Measurements from ENCODE around the gene SLC35G3.
A peak's percentile ranks its signal among the peaks of the same experiment; 100 is the strongest.

DNA sequence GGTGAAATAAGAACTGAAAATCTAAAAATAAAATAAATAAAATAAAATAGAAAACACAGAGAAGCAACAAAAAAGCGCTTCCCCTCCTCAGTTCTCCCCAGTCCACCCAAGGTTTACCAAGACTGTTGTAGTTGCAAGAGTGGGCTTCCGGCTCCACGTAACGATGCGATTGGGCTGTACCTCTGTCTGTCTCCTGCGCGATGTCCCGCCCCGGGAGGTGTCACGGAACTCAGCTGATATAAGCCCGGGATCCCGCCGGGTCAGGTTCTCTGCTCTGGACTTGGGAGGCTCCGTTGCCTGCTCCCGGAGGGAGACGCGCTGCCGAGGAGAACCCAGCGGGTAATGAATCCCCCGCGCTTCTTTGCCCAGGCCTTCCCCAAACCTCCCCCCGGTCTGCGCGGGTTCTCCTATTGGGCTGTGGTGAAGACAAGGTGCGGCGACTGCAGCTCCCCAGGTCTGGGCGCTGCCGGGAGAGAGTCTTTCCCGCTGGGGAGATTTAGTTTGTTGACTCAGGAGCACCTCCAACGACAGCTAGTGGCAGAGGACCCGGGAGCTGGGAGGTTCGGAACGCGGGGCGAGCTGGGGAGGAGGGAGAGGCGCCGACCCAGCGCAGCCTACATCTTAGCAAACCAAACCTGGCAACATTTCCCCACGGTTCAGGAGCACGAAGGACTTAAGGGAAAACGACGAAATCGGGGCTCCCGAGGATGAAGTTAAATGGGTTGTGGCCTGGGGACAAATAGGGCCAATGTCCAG, 48.8 kb upstream of the SLC35G3 start, which contains the start of gene SLFN5:
- TF ChIP-seq POLR2A (IDR thresholded peaks at IDR 0.05; ENCODE audit: low read length) (peak; percentile 58), GATA1 (IDR thresholded peaks at IDR 0.05; ENCODE audit: low read depth, low read length) (no peak)
